Esophagus (tissue), 2 donors: ENCODE measurements around the gene TRIM65. TPM values are rescaled to one million over a fixed set of nuclear protein-coding genes. Genes with fewer than 3 reads are reported as not detected.

Source experiments
- H3K27ac ChIP-seq, 2 donors: one replicate each; pipeline ENCODE4 v1.5.1; 2013; ENCODE audit warnings: low read depth in 2 of 2, mild to moderate bottlenecking in 2 of 2, inconsistent platforms in 1 of 2, low read length in 1 of 2, moderate library complexity in 1 of 2
- H3K27me3 ChIP-seq, 2 donors: one replicate each; pipeline ENCODE4 v1.6.1; 2013; ENCODE audit warnings: low read length in 2 of 2, control low read depth in 1 of 2, mild to moderate bottlenecking in 1 of 2; ENCODE audit not compliant: insufficient read depth in 2 of 2, control insufficient read depth in 1 of 2
- H3K36me3 ChIP-seq, 2 donors: one replicate each; pipeline ENCODE4 v1.6.1; 2013; ENCODE audit warnings: low read length in 1 of 2; ENCODE audit not compliant: control insufficient read depth in 2 of 2, insufficient read depth in 2 of 2
- H3K4me1 ChIP-seq, 2 donors: one replicate each; pipeline ENCODE4 v1.6.1; 2013; ENCODE audit warnings: low read length in 1 of 2; ENCODE audit not compliant: control insufficient read depth in 2 of 2, insufficient read depth in 2 of 2
- H3K4me3 ChIP-seq, 2 donors: one replicate each; pipeline ENCODE4 v1.5.1; 2013; ENCODE audit warnings: low read length in 2 of 2, mild to moderate bottlenecking in 2 of 2, low read depth in 1 of 2, moderate library complexity in 1 of 2
- H3K9me3 ChIP-seq, 2 donors: one replicate each; pipeline ENCODE4 v1.6.1; 2013; ENCODE audit warnings: mild to moderate bottlenecking in 2 of 2, low read depth in 1 of 2, low read length in 1 of 2, moderate library complexity in 1 of 2; ENCODE audit not compliant: control insufficient read depth in 2 of 2, insufficient read depth in 1 of 2
- WGBS, 2 donors: extraction: QIAGEN DNeasy Blood & Tissue Kit; methylation state at CpG; one replicate each; pipeline ENCODE4 v1.1.7; 2013; 5-methylcytosine and 5-hydroxymethylcytosine counted together
- polyA plus RNA-seq, 2 donors: library from polyadenylated mRNA; stranded (reverse); fragments of 200-250 nt; gene quantifications; one replicate each; pipeline ENCODE4 v1.2.3, GENCODE V29; 2013
- donor health status: healthy with polysubstance abuse.
- donor health status: Bipolar disorder and iron deficiency.

The TRIM65 gene
- polyA plus RNA-seq, 2 donors: 9.8 to 19.8 TPM

- peaks cover 10 to 39% of the 10 kb centered on the region in 2 donors for H3K36me3 ChIP-seq
- 95% methylated on average over 16 of the region's 16 CpGs for WGBS, 2 donors
- H3K27ac ChIP-seq: no peak overlapping the region
These were observed 2.0 kb upstream of the TRIM65 start for GRCh38 chr17:75898791-75899190.

GRCh38 chr17:75898065-75898464 lies 1.3 kb upstream of the TRIM65 start:
- Histone ChIP-seq H3K27ac (no peak overlapping the region), H3K36me3 (peaks cover 10 to 39% of the 10 kb centered on the region in 2 donors), H3K27me3 (no peaks in the 10 kb centered on the region), H3K4me1 (peaks cover 3 to 18% of the 10 kb centered on the region in 2 donors), H3K4me3 (no peak overlapping the region), H3K9me3 (no peaks in the 10 kb centered on the region)
- 74% methylated on average over 8 of the region's 8 CpGs for WGBS, 2 donors

More at GRCh38 chr17:75898791-75899190, 2.0 kb upstream of the TRIM65 start:
- H3K4me1 ChIP-seq: peaks cover 3 to 18% of the 10 kb centered on the region in 2 donors
- no peak overlapping the region for H3K4me3 ChIP-seq
- no peaks in the 10 kb centered on the region for H3K9me3 ChIP-seq
- H3K27me3 ChIP-seq: no peaks in the 10 kb centered on the region

- Histone ChIP-seq H3K36me3 (peaks cover 10 to 45% of the 10 kb centered on the region in 2 donors), H3K27ac (peak overlapping the region; percentile 97 to 98), H3K9me3 (no peaks in the 10 kb centered on the region), H3K4me1 (peaks cover 3 to 18% of the 10 kb centered on the region in 2 donors), H3K4me3 (peak overlapping the region; percentile 81 to 93), H3K27me3 (no peaks in the 10 kb centered on the region)
- 48 to 58% methylated on average over 35 to 37 of the region's 37 CpGs for WGBS, 2 donors
These were observed 639 bp upstream of the TRIM65 start for GRCh38 chr17:75897160-75898019.

GRCh38 chr17:75895370-75896155 lies 1.2 kb downstream of the TRIM65 start:
- Histone ChIP-seq H3K4me1 (peaks cover 3 to 18% of the 10 kb centered on the region in 2 donors), H3K9me3 (no peaks in the 10 kb centered on the region), H3K4me3 (peak overlapping the region; percentile 57 to 81), H3K36me3 (peaks cover 10 to 46% of the 10 kb centered on the region in 2 donors), H3K27ac (peak overlapping the region; percentile 32 to 59), H3K27me3 (no peaks in the 10 kb centered on the region)
- WGBS, 2 donors: 20 to 21% methylated on average over 28 of the region's 28 CpGs

GRCh38 chr17:75894049-75894733 lies 2.6 kb downstream of the TRIM65 start:
- Histone ChIP-seq H3K36me3 (peaks cover 8 to 38% of the 10 kb centered on the region in 2 donors), H3K4me3 (no peak overlapping the region), H3K4me1 (peaks cover 3 to 18% of the 10 kb centered on the region in 2 donors), H3K27ac (peak overlapping the region in 1 of 2 donors; percentile 45), H3K9me3 (no peaks in the 10 kb centered on the region), H3K27me3 (no peaks in the 10 kb centered on the region)
- 72 to 81% methylated on average over 22 of the region's 22 CpGs for WGBS, 2 donors

GRCh38 chr17:75893305-75894048 lies 3.3 kb downstream of the TRIM65 start:
- peak overlapping the region in 1 of 2 donors; percentile 45 for H3K27ac ChIP-seq
- peaks cover 3 to 18% of the 10 kb centered on the region in 2 donors for H3K4me1 ChIP-seq

GRCh38 chr17:75892556-75893224 lies 4.1 kb downstream of the TRIM65 start:
- 87 to 91% methylated on average over 16 of the region's 16 CpGs for WGBS, 2 donors
- Histone ChIP-seq H3K4me1 (peaks cover 3 to 18% of the 10 kb centered on the region in 2 donors), H3K36me3 (peaks cover 8 to 27% of the 10 kb centered on the region in 2 donors), H3K4me3 (no peak overlapping the region), H3K27me3 (no peaks in the 10 kb centered on the region), H3K27ac (no peak overlapping the region), H3K9me3 (no peaks in the 10 kb centered on the region)

More at GRCh38 chr17:75893305-75894048, 3.3 kb downstream of the TRIM65 start:
- WGBS, 2 donors: 87 to 92% methylated on average over 18 of the region's 18 CpGs
- Histone ChIP-seq H3K9me3 (no peaks in the 10 kb centered on the region), H3K27me3 (no peaks in the 10 kb centered on the region), H3K36me3 (peaks cover 8 to 32% of the 10 kb centered on the region in 2 donors), H3K4me3 (no peak overlapping the region)

- WGBS, 2 donors: 80 to 83% methylated on average over 32 of the region's 32 CpGs
- Histone ChIP-seq H3K36me3 (peaks cover 8 to 25% of the 10 kb centered on the region in 2 donors), H3K27ac (no peak overlapping the region), H3K4me3 (no peak overlapping the region), H3K4me1 (peaks cover 3 to 15% of the 10 kb centered on the region in 2 donors), H3K9me3 (no peaks in the 10 kb centered on the region), H3K27me3 (no peaks in the 10 kb centered on the region)
These were observed 4.9 kb downstream of the TRIM65 start for GRCh38 chr17:75891605-75892555.
